Suprapubic skin (tissue), 4 donors: ENCODE data around the gene WNK3.

Experiments used
- POLR2A ChIP-seq, 2 donors: fragments of 450-650 bp; IDR thresholded peaks; one replicate each; pipeline ENCODE4 v1.6.1; 2017; ENCODE audit warnings: antibody characterized with exemption in 2 of 2, mild to moderate bottlenecking in 2 of 2, moderate library complexity in 2 of 2
- POLR2AphosphoS5 ChIP-seq, 3 donors: sonication (generic); formaldehyde crosslinking; IDR thresholded peaks; one replicate each; pipeline ENCODE4 v1.6.1; 2017; ENCODE audit warnings: antibody characterized with exemption in 3 of 3
- TF ChIP-seq, protein P1 (sequence below), 2 donors: fragments of 200-600 bp in 1 of 2; fragments of 450-650 bp in 1 of 2; sonication (generic) in 1 of 2; IDR thresholded peaks; one replicate each; pipeline ENCODE4 v1.5.1; 2016 to 2019; ENCODE audit warnings: antibody characterized with exemption in 2 of 2, mild to moderate bottlenecking in 1 of 2, moderate library complexity in 1 of 2

DNA sequence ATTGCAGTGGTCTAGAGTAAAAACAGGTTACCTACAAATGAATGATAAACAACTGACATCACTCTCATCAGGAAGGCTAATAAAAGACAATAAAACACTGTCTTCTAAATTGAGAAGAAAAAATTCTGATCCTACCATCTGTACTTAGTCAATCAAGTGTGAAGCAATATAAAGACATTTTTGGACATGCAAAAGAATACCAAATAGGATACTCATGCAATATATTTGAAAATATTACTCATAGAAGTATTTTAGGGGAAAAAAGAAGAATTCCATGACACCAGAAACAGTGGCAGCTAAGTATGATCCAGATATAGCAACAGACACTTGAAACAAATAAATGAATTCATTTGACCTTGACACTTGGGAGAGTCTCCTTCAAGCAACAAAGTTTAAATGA is 111.0 kb downstream of the WNK3 start:
- TF ChIP-seq POLR2A (IDR thresholded peaks at IDR 0.05) (no peak), POLR2AphosphoS5 (IDR thresholded peaks at IDR 0.05) (no peak)
- TF ChIP-seq, protein P1, sequence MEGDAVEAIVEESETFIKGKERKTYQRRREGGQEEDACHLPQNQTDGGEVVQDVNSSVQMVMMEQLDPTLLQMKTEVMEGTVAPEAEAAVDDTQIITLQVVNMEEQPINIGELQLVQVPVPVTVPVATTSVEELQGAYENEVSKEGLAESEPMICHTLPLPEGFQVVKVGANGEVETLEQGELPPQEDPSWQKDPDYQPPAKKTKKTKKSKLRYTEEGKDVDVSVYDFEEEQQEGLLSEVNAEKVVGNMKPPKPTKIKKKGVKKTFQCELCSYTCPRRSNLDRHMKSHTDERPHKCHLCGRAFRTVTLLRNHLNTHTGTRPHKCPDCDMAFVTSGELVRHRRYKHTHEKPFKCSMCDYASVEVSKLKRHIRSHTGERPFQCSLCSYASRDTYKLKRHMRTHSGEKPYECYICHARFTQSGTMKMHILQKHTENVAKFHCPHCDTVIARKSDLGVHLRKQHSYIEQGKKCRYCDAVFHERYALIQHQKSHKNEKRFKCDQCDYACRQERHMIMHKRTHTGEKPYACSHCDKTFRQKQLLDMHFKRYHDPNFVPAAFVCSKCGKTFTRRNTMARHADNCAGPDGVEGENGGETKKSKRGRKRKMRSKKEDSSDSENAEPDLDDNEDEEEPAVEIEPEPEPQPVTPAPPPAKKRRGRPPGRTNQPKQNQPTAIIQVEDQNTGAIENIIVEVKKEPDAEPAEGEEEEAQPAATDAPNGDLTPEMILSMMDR (IDR thresholded peaks at IDR 0.05): no peak
